ENCODE data around the gene FOXRED2. TPM values are rescaled to one million over a fixed set of nuclear protein-coding genes. Genes with fewer than 3 reads are reported as not detected.
"Not testable (repeated sequence)": the region's sequence is repeated elsewhere in the genome, so short reads cannot be mapped to it uniquely, and the experiment has no call there.

Gene FOXRED2
- polyA plus RNA-seq, 1 of the 3 experiments (the other 2 are of a cell fraction), result 7.9 TPM

GRCh38 chr22:36452250-36452977 is 54.4 kb downstream of the FOXRED2 start (continued):
- no peak for TF ChIP-seq CTCF (IDR thresholded peaks at IDR 0.05)
- TF ChIP-seq, protein P1, sequence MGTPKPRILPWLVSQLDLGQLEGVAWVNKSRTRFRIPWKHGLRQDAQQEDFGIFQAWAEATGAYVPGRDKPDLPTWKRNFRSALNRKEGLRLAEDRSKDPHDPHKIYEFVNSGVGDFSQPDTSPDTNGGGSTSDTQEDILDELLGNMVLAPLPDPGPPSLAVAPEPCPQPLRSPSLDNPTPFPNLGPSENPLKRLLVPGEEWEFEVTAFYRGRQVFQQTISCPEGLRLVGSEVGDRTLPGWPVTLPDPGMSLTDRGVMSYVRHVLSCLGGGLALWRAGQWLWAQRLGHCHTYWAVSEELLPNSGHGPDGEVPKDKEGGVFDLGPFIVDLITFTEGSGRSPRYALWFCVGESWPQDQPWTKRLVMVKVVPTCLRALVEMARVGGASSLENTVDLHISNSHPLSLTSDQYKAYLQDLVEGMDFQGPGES (IDR thresholded peaks at IDR 0.05; ENCODE audit: low read depth, low read length), result no peak
- no peak for TF ChIP-seq MXI1 (IDR thresholded peaks at IDR 0.05; ENCODE audit: low read depth, low read length)
- TF ChIP-seq EP300 (IDR thresholded peaks at IDR 0.05; ENCODE audit: borderline replicate concordance in 1 of 2, low read depth in 1 of 2, low read length in 1 of 2), result no peak
- TF ChIP-seq MEF2A (IDR thresholded peaks at IDR 0.05; ENCODE audit: borderline replicate concordance, low read depth), result no peak
- no peak for TF ChIP-seq NFIC (IDR thresholded peaks at IDR 0.05; ENCODE audit: borderline replicate concordance)
- no peak for TF ChIP-seq PBX3 (IDR thresholded peaks at IDR 0.05)
- no peak for TF ChIP-seq NRF1 (IDR thresholded peaks at IDR 0.05; ENCODE audit: low read depth, low read length)
- no peak for TF ChIP-seq POLR2AphosphoS5 (IDR thresholded peaks at IDR 0.05; ENCODE audit: low read depth, low read length)

DNA sequence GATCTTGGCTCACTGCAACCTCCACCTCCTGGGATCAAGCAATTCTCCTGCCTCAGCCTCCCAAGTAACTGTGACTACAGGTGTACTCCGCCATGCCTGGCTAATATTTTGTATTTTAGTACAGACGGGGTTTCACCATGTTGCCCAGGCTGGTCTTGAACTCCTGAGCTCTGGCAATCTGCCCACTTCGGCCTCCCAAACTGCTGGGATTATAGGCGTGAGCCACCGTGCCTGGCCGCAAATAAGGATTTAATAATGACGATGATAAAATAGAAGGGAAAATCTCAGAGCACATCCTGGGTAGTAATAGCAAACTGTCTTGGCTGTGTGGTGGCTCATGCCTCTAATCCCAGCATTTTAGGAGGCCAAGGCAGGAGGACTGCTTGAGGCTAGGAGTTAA is 55.9 kb downstream of the FOXRED2 start:
- H3K36me3 ChIP-seq (replicated peaks in 1 of 2; ENCODE audit: control insufficient read depth in 1 of 2, insufficient read depth in 2 of 2, low read length in 1 of 2); H3K4me3 ChIP-seq (ENCODE audit: low read depth in 2 of 2, low read length in 1 of 2); H2AFZ ChIP-seq (ENCODE audit: low read depth); H3K27me3 ChIP-seq (ENCODE audit: insufficient read depth); H3K9me3 ChIP-seq; H3K4me2 ChIP-seq; DNase-seq; H3K79me2 ChIP-seq (ENCODE audit: insufficient read depth); POLR2A ChIA-PET; H4K20me1 ChIP-seq (ENCODE audit: insufficient read depth); H3K9ac ChIP-seq; H3K27ac ChIP-seq (ENCODE audit: low read depth in 2 of 2, low read length in 1 of 2); H3K4me1 ChIP-seq (ENCODE audit: control insufficient read depth in 1 of 2, insufficient read depth in 2 of 2, low read depth in 1 of 2, low read length in 1 of 2); H3F3A ChIP-seq (replicated peaks; ENCODE audit: insufficient read depth); H3K9me2 ChIP-seq: not testable (repeated sequence)
- WGBS (ENCODE audit: low lambda C conversion rate), result 94% methylated on average over 7 of the region's 7 CpGs
- CTCF ChIA-PET, result interaction anchor here (1.1 kb wide), 1 partner anchor 8 kb away, joined by 3 read pairs; no protein-coding TSS in a partner anchor

GRCh38 chr22:36449596-36450175 is 57.2 kb downstream of the FOXRED2 start:
- POLR2A ChIA-PET, result no interaction called here
- TF ChIP-seq TCF12 (IDR thresholded peaks at IDR 0.05) (no peak), GATA2 (CRISPR knock-in tag; IDR thresholded peaks at IDR 0.05) (no peak), MXI1 (IDR thresholded peaks at IDR 0.05; ENCODE audit: low read depth, low read length) (no peak)

More at GRCh38 chr22:36449596-36450175, 57.2 kb downstream of the FOXRED2 start:
- CTCF ChIA-PET, result interaction anchor here (1.3 kb wide), 1 partner anchor 21 kb away, joined by 3 read pairs; no protein-coding TSS in a partner anchor
- no peak overlapping the region for H3K27ac ChIP-seq (ENCODE audit: low read depth in 2 of 2, low read length in 1 of 2)
- H4K20me1 ChIP-seq (ENCODE audit: insufficient read depth), result no peaks in the 10 kb centered on the region
- no peak for DNase-seq
- peaks cover 0 to 2% of the 10 kb centered on the region in 2 experiments; a peak in 1 of 4 replicates for H3K4me1 ChIP-seq (ENCODE audit: control insufficient read depth in 1 of 2, insufficient read depth in 2 of 2, low read depth in 1 of 2, low read length in 1 of 2)
- 95% methylated on average over 4 of the region's 11 CpGs for WGBS (ENCODE audit: low lambda C conversion rate)
- H3K4me2 ChIP-seq, result no peak overlapping the region
- H2AFZ ChIP-seq (ENCODE audit: low read depth), result no peak overlapping the region
- H3K36me3 ChIP-seq (replicated peaks in 1 of 2; ENCODE audit: control insufficient read depth in 1 of 2, insufficient read depth in 2 of 2, low read length in 1 of 2), result no peaks in the 10 kb centered on the region
- no peak overlapping the region for H3K9ac ChIP-seq
- H3F3A ChIP-seq (replicated peaks; ENCODE audit: insufficient read depth), result peaks cover 14% of the 10 kb centered on the region
- H3K27me3 ChIP-seq (ENCODE audit: insufficient read depth), result no peaks in the 10 kb centered on the region
- no peaks in the 10 kb centered on the region for H3K79me2 ChIP-seq (ENCODE audit: insufficient read depth)
- H3K9me2 ChIP-seq, result no peaks in the 10 kb centered on the region
- no peak overlapping the region for H3K4me3 ChIP-seq (ENCODE audit: low read depth in 2 of 2, low read length in 1 of 2)
- H3K9me3 ChIP-seq, result no peaks in the 10 kb centered on the region

Data from SK-N-SH (cell line).